OCI-LY3 (cell line): ENCODE results near the gene PPP6R2.
"Not testable (repeated sequence)": the region's sequence is repeated elsewhere in the genome, so short reads cannot be mapped to it uniquely, and the experiment has no call there.

Source experiments
- EZH2phosphoT487 ChIP-seq: fragments of 200-600 bp; shearing (Covaris generic); IDR thresholded peaks from 2 replicates; pipeline ENCODE4 v1.6.1; 2018; ENCODE audit warnings: antibody characterized with exemption, mixed run types, low read depth
- TF ChIP-seq, protein P1 (sequence below): fragments of 200-600, 300-600 bp; sonication (generic); IDR thresholded peaks from 2 replicates; pipeline ENCODE4 v1.5.1; 2014; ENCODE audit warnings: antibody characterized with exemption, low read length, low read depth

- TF ChIP-seq, protein P1, sequence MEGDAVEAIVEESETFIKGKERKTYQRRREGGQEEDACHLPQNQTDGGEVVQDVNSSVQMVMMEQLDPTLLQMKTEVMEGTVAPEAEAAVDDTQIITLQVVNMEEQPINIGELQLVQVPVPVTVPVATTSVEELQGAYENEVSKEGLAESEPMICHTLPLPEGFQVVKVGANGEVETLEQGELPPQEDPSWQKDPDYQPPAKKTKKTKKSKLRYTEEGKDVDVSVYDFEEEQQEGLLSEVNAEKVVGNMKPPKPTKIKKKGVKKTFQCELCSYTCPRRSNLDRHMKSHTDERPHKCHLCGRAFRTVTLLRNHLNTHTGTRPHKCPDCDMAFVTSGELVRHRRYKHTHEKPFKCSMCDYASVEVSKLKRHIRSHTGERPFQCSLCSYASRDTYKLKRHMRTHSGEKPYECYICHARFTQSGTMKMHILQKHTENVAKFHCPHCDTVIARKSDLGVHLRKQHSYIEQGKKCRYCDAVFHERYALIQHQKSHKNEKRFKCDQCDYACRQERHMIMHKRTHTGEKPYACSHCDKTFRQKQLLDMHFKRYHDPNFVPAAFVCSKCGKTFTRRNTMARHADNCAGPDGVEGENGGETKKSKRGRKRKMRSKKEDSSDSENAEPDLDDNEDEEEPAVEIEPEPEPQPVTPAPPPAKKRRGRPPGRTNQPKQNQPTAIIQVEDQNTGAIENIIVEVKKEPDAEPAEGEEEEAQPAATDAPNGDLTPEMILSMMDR, result not testable (repeated sequence)
- TF ChIP-seq EZH2phosphoT487, result not testable (repeated sequence)
These were observed 20.6 kb upstream of the PPP6R2 start for GRCh38 chr22:50322382-50323104.
